Measurements from ENCODE around the gene MED13L. TPM values are rescaled to one million over a fixed set of nuclear protein-coding genes. Genes with fewer than 3 reads are reported as not detected.

The MED13L gene
- total RNA-seq, 2 experiments from 2014 or later, result 112 to 120 TPM

GRCh38 chr12:116263844-116264243, 13.6 kb downstream of the MED13L start:
- POLR2A ChIA-PET, result no interaction called here
- ATAC-seq (ENCODE audit: low read depth) (no peak), DNase-seq (no peak)
- H3K36me3 Mint-ChIP-seq, result peaks cover 10% of the 10 kb centered on the region
- H3K4me1 Mint-ChIP-seq, result peaks cover 32% of the 10 kb centered on the region
- no peaks in the 10 kb centered on the region for H3K27me3 Mint-ChIP-seq
- no peak overlapping the region for H3K4me3 Mint-ChIP-seq
- H3K9me3 Mint-ChIP-seq, result no peaks in the 10 kb centered on the region
- H3K27ac Mint-ChIP-seq, result no peak overlapping the region

- POLR2A ChIA-PET, result interaction anchor here (0.5 kb wide), 1 partner anchor 222 kb away, joined by 3 read pairs; no protein-coding TSS in a partner anchor
- peaks cover 32% of the 10 kb centered on the region for H3K4me1 Mint-ChIP-seq
- H3K9me3 Mint-ChIP-seq, result no peaks in the 10 kb centered on the region
- H3K27me3 Mint-ChIP-seq, result no peaks in the 10 kb centered on the region
- H3K4me3 Mint-ChIP-seq, result no peak overlapping the region
- H3K27ac Mint-ChIP-seq, result no peak overlapping the region
- no peak for DNase-seq
- ATAC-seq (ENCODE audit: low read depth), result no peak
- H3K36me3 Mint-ChIP-seq, result peaks cover 10% of the 10 kb centered on the region
Observed at GRCh38 chr12:116263431-116263830, 14.1 kb downstream of the MED13L start.

- H3K4me1 Mint-ChIP-seq, result peaks cover 34% of the 10 kb centered on the region
- DNase-seq (no peak), ATAC-seq (ENCODE audit: low read depth) (no peak)
- H3K36me3 Mint-ChIP-seq, result peaks cover 10% of the 10 kb centered on the region
- POLR2A ChIA-PET, result interaction anchor here (0.5 kb wide), 1 partner anchor 221 kb away, joined by 3 read pairs; no protein-coding TSS in a partner anchor
- H3K27me3 Mint-ChIP-seq, result no peaks in the 10 kb centered on the region
- no peak overlapping the region for H3K27ac Mint-ChIP-seq
- no peaks in the 10 kb centered on the region for H3K9me3 Mint-ChIP-seq
- H3K4me3 Mint-ChIP-seq, result no peak overlapping the region
Observed at GRCh38 chr12:116262741-116263140, 14.8 kb downstream of the MED13L start.

GRCh38 chr12:116261525-116262100, 15.9 kb downstream of the MED13L start:
- H3K4me1 Mint-ChIP-seq, result peaks cover 36% of the 10 kb centered on the region
- H3K9me3 Mint-ChIP-seq, result no peaks in the 10 kb centered on the region
- H3K36me3 Mint-ChIP-seq, result peaks cover 10% of the 10 kb centered on the region
- POLR2A ChIA-PET, result interaction anchor here (0.7 kb wide), 1 partner anchor 92 kb away, joined by 5 read pairs; no protein-coding TSS in a partner anchor
- H3K4me3 Mint-ChIP-seq, result no peak overlapping the region
- DNase-seq (no peak), ATAC-seq (ENCODE audit: low read depth) (no peak)
- no peaks in the 10 kb centered on the region for H3K27me3 Mint-ChIP-seq
- no peak overlapping the region for H3K27ac Mint-ChIP-seq

- Mint-ChIP-seq H3K27me3 (no peaks in the 10 kb centered on the region), H3K9me3 (no peaks in the 10 kb centered on the region), H3K4me3 (no peak overlapping the region), H3K4me1 (peaks cover 35% of the 10 kb centered on the region), H3K27ac (no peak overlapping the region), H3K36me3 (peaks cover 10% of the 10 kb centered on the region)
- POLR2A ChIA-PET, result no interaction called here
- ATAC-seq (ENCODE audit: low read depth) (no peak), DNase-seq (no peak)
Observed at GRCh38 chr12:116259800-116260577, 17.5 kb downstream of the MED13L start.

- POLR2A ChIA-PET, result no interaction called here
- peaks cover 25% of the 10 kb centered on the region for H3K4me1 Mint-ChIP-seq
Observed at GRCh38 chr12:116257826-116258225, 19.7 kb downstream of the MED13L start.

GRCh38 chr12:116257215-116257614, 20.3 kb downstream of the MED13L start:
- DNase-seq (no peak), ATAC-seq (ENCODE audit: low read depth) (no peak)
- H3K4me1 Mint-ChIP-seq, result peaks cover 23% of the 10 kb centered on the region
- no peaks in the 10 kb centered on the region for H3K9me3 Mint-ChIP-seq
- POLR2A ChIA-PET, result interaction anchor here (0.6 kb wide), 1 partner anchor 668 kb away, joined by 3 read pairs; no protein-coding TSS in a partner anchor
- no peak overlapping the region for H3K4me3 Mint-ChIP-seq
- H3K36me3 Mint-ChIP-seq, result peaks cover 13% of the 10 kb centered on the region
- no peaks in the 10 kb centered on the region for H3K27me3 Mint-ChIP-seq
- no peak overlapping the region for H3K27ac Mint-ChIP-seq

More at GRCh38 chr12:116257826-116258225, 19.7 kb downstream of the MED13L start:
- H3K36me3 Mint-ChIP-seq, result peaks cover 8% of the 10 kb centered on the region
- DNase-seq (no peak), ATAC-seq (ENCODE audit: low read depth) (no peak)
- no peak overlapping the region for H3K27ac Mint-ChIP-seq
- H3K9me3 Mint-ChIP-seq, result no peaks in the 10 kb centered on the region
- H3K27me3 Mint-ChIP-seq, result no peaks in the 10 kb centered on the region
- H3K4me3 Mint-ChIP-seq, result no peak overlapping the region

GRCh38 chr12:116249938-116250337, 27.6 kb downstream of the MED13L start:
- Mint-ChIP-seq H3K27me3 (no peaks in the 10 kb centered on the region), H3K4me3 (no peak overlapping the region), H3K4me1 (peaks cover 13% of the 10 kb centered on the region), H3K27ac (no peak overlapping the region), H3K36me3 (peaks cover 26% of the 10 kb centered on the region), H3K9me3 (peaks cover 11% of the 10 kb centered on the region)
- DNase-seq, result no peak
- no peak for ATAC-seq (ENCODE audit: low read depth)
- POLR2A ChIA-PET, result no interaction called here

- Mint-ChIP-seq H3K27me3 (no peaks in the 10 kb centered on the region), H3K27ac (no peak overlapping the region), H3K4me3 (no peak overlapping the region), H3K36me3 (peaks cover 26% of the 10 kb centered on the region), H3K9me3 (peaks cover 11% of the 10 kb centered on the region), H3K4me1 (peaks cover 18% of the 10 kb centered on the region)
- ATAC-seq (ENCODE audit: low read depth) (no peak), DNase-seq (no peak)
- POLR2A ChIA-PET, result no interaction called here
Observed at GRCh38 chr12:116248930-116249329, 28.6 kb downstream of the MED13L start.

GRCh38 chr12:116248433-116248832, 29.1 kb downstream of the MED13L start:
- H3K36me3 Mint-ChIP-seq, result peaks cover 27% of the 10 kb centered on the region
- peaks cover 23% of the 10 kb centered on the region for H3K4me1 Mint-ChIP-seq
- H3K4me3 Mint-ChIP-seq, result no peak overlapping the region
- H3K9me3 Mint-ChIP-seq, result peaks cover 11% of the 10 kb centered on the region
- no peaks in the 10 kb centered on the region for H3K27me3 Mint-ChIP-seq
- ATAC-seq (ENCODE audit: low read depth) (no peak), DNase-seq (no peak)
- POLR2A ChIA-PET, result no interaction called here
- H3K27ac Mint-ChIP-seq, result no peak overlapping the region

GRCh38 chr12:116247377-116247776, 30.1 kb downstream of the MED13L start:
- Mint-ChIP-seq H3K9me3 (peaks cover 11% of the 10 kb centered on the region), H3K36me3 (peaks cover 23% of the 10 kb centered on the region), H3K27me3 (no peaks in the 10 kb centered on the region), H3K27ac (no peak overlapping the region), H3K4me1 (peaks cover 29% of the 10 kb centered on the region), H3K4me3 (no peak overlapping the region)
- DNase-seq (no peak), ATAC-seq (ENCODE audit: low read depth) (no peak)
- POLR2A ChIA-PET, result no interaction called here

GRCh38 chr12:116246490-116247179, 30.9 kb downstream of the MED13L start:
- Mint-ChIP-seq H3K9me3 (peaks cover 10% of the 10 kb centered on the region), H3K4me3 (no peak overlapping the region), H3K27ac (no peak overlapping the region), H3K27me3 (no peaks in the 10 kb centered on the region), H3K36me3 (peaks cover 16% of the 10 kb centered on the region), H3K4me1 (peaks cover 29% of the 10 kb centered on the region)
- ATAC-seq (ENCODE audit: low read depth), result no peak
- POLR2A ChIA-PET, result interaction anchor here (0.7 kb wide), 1 partner anchor 321 kb away, joined by 3 read pairs; no protein-coding TSS in a partner anchor
- DNase-seq, result no peak

GRCh38 chr12:116245189-116245588, 32.3 kb downstream of the MED13L start:
- Mint-ChIP-seq H3K4me3 (no peak overlapping the region), H3K4me1 (peaks cover 29% of the 10 kb centered on the region), H3K27ac (no peak overlapping the region), H3K27me3 (no peaks in the 10 kb centered on the region), H3K36me3 (peaks cover 17% of the 10 kb centered on the region), H3K9me3 (peaks cover 7% of the 10 kb centered on the region)
- POLR2A ChIA-PET, result no interaction called here
- DNase-seq, result no peak
- no peak for ATAC-seq (ENCODE audit: low read depth)
